ENCODE measurements around the gene TIRAP.

DNA sequence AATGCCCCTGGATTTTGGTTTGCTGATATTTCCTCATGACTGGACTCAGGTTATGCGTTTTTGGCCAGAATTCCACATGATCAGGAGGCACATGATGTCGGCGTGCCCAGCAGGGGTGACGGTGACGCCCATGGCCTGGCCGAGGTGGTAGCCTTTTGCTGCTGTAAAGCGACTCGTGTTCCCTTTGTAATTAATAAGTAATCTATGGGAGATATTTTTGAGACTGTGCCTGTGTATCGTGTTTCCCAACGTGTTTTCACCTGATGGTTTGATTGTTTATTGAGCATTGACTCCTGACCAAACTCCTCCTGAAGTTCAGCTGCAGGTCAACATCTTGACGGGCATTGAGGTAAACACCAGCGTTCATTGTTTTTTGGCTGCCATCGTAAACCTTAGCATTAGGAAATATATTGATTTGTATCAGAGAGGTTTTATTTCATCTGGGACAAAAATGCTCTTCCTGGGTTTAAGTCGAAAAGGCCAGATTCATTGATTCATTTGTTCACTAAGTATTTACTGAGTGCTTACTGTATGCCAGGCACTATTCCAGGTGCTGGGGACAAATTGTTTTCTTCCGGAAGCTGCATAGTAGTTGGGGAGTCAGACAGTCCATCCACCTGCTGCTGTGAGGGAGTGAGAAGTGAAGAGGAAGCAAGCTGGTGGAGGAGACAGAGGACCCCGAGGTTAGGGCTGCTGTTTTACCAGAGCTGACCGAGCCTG is 44.5 kb downstream of the TIRAP start:
- TF ChIP-seq, protein P1, sequence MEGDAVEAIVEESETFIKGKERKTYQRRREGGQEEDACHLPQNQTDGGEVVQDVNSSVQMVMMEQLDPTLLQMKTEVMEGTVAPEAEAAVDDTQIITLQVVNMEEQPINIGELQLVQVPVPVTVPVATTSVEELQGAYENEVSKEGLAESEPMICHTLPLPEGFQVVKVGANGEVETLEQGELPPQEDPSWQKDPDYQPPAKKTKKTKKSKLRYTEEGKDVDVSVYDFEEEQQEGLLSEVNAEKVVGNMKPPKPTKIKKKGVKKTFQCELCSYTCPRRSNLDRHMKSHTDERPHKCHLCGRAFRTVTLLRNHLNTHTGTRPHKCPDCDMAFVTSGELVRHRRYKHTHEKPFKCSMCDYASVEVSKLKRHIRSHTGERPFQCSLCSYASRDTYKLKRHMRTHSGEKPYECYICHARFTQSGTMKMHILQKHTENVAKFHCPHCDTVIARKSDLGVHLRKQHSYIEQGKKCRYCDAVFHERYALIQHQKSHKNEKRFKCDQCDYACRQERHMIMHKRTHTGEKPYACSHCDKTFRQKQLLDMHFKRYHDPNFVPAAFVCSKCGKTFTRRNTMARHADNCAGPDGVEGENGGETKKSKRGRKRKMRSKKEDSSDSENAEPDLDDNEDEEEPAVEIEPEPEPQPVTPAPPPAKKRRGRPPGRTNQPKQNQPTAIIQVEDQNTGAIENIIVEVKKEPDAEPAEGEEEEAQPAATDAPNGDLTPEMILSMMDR (conservative IDR thresholded peaks at IDR 0.05) = no peak
- TF ChIP-seq ZFX (IDR thresholded peaks at IDR 0.05) = no peak
